Stimulated activated CD4-positive, alpha-beta T cell treated with anti-CD3 and anti-CD28 coated beads, Interleukin-4, amount 100 ng/mL, for 1 hour (primary cell): ENCODE results near the gene CCL13.
A peak's percentile ranks its signal among the peaks of the same experiment; 100 is the strongest.
"Not testable (repeated sequence)": the region's sequence is repeated elsewhere in the genome, so short reads cannot be mapped to it uniquely, and the experiment has no call there.

Experiments
- DNase-seq: peaks from one replicate; pipeline ENCODE4 v3.0.0-alpha.2; 2020

The CCL13 gene

DNA sequence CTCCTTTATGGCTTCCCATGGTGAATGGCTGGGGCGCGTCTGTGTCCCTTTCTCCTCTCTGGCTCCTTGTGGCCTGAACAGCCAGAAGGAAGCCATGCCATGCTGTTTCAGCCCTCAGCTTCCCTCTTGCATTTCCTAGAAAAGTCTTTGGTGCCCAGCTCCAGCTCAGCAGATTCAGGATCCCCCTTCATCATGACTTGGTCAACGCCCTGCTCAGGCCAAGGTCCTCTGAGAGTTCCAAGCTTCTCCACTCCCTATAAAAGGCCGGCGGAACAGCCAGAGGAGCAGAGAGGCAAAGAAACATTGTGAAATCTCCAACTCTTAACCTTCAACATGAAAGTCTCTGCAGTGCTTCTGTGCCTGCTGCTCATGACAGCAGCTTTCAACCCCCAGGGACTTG lies at the start of gene CCL13:
CCL13 (plus strand) TSS at position 287 of the 400 bp plus-strand sequence; CDS start at position 334, 47 bp downstream.
- no peak for DNase-seq

DNA sequence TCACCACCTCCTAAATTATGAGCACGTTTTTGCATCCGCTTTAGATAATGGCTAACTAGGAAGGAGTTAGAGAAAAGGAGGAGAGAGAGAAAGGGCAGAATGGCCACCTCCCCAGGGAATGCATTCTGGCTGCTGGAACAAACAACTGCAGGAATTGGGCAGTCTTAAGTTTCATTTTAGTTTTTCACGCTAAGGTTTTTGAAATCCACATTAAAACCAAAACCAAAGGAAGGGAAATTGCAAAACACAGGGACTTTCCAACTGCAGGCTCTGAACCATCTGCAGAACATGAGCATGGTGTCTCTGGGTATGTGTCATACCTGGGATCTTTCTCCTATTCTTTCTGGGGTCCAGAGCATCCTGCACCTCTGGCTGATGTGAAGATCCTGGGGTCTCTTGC lies 49.2 kb upstream of the CCL13 start:
- DNase-seq, result no peak

DNA sequence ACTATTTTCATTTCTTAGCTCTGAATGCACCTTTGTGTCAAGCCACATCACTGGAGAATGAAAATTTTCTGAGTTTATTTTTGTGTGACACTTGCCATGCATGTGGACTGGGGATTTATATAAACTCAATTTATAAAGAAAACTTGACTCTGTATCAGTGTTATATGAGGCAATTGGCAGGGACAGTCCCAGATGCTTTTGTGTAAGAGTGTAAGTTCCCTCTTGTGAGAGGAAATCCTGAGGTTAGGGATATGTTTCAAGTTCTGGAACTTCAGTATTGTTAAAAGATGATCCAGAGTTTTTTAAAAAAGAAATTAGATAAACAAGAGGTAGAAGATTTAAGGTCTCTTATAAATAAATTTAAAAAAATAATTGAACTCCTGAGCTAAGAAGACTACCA lies 47.9 kb upstream of the CCL13 start:
- no peak for DNase-seq

DNA sequence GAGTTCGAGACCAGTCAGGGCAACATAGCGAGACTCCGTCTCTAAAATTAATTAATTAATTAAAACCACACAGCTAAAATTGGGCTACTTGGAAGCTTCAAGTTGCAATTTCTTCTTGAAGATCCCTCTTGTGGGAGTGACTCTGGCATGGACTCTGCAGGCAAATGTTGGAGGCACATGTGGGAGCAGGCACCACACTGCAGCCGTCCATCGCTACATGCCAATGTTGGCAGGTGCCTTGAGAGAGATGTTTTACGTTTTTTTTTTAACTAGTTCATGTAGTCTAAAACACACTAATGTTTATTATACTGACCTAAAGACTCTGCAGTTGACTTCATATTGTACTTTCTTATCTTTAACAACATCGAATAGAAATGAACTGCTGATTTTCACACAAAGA lies 45.0 kb upstream of the CCL13 start:
- DNase-seq, result no peak

GRCh38 chr17:34312080-34312479 lies 44.2 kb upstream of the CCL13 start:
- DNase-seq, result no peak

- DNase-seq, result no peak
Measured at GRCh38 chr17:34313164-34313563, 43.1 kb upstream of the CCL13 start.

- DNase-seq, result no peak
Measured at GRCh38 chr17:34314279-34314678, 42.0 kb upstream of the CCL13 start.

GRCh38 chr17:34318474-34318873 lies 37.8 kb upstream of the CCL13 start:
- DNase-seq, result peak; percentile 3

DNA sequence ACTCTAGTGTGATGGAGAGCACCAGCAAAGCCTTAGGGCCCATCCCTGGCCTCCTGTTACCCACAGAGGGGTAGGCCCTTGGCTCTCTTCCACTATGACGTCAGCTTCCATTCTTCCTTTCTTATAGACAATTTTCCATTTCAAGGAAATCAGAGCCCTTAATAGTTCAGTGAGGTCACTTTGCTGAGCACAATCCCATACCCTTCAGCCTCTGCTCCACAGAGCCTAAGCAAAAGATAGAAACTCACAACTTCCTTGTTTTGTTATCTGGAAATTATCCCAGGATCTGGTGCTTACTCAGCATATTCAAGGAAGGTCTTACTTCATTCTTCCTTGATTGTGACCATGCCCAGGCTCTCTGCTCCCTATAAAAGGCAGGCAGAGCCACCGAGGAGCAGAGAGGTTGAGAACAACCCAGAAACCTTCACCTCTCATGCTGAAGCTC lies 37.2 kb upstream of the CCL13 start, which contains the start of gene CCL8:
CCL8 (plus strand) TSS at position 397 of the 445 bp plus-strand sequence. CDS start 67 bp downstream, outside the sequence.
- DNase-seq, result no peak

DNA sequence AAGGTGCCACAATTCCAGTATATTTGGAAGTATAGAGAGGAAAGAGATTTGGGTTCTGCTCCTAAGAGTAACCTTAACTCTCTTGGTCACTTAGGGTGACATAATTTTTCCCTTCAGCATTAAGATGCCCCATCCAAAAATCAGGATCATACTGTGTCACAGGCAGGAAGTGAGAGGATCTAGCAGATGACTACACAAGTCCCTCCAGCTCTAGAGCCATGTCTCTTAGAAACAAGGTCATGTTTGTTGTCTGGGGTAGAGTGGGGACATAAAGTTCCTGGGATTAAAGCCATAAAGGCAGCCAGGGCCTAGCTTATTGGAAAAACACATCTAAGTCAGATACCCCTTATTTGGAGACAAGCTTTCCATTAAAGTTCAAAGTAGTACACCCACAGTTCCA lies 34.3 kb upstream of the CCL13 start:
- DNase-seq, result no peak

DNA sequence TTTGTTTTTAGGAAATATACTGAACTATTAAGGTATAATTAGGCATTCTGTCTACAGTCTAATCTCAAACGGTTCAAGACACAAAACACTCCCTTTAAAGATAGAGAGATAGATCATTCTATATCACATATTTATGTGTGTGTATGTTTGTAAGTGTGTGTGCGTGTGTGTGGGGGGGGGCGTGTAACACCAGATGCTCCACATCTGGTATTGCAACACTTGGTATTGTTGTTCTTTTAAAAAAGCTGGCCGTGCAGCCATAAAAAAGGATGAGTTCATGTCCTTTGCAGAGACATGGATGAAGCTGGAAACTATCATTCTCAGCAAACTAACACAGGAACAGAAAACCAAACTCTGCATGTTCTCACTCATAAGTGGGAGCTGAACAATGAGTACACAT lies 28.7 kb upstream of the CCL13 start:
- DNase-seq, result not testable (repeated sequence)

- no peak for DNase-seq
Measured at GRCh38 chr17:34337701-34338100, 18.6 kb upstream of the CCL13 start.

DNA sequence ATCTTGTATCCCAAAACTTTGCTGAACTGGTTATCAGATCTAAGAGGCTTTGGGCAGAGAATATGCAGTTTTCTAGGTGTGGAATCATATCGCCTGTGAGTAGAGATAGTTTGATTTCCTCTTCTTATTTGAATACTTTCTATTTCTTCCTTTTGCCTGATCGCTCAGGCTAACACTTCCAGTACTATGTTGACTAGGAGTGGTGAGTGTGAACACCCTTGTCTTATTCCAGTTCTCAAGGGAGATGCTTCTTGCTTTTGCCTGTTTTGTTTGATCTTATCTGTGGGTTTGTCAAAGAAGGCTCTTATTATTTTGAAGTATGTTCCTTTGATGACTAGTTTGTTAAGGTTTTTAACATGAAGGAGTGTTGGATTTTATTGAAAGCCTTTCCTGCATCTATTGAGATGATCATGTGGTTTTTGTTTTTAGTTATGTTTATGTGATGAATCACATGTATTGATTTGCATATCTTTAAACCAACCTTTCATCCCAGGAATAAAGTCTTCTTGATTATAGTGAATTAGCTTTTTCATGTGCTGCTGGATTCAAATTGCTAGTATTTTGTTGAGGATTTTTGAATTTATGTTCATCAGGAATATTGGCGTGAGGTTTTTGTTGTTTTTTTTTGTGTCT lies 17.0 kb upstream of the CCL13 start:
- DNase-seq, result no peak

- no peak for DNase-seq
Measured at GRCh38 chr17:34341916-34342315, 14.4 kb upstream of the CCL13 start.

DNA sequence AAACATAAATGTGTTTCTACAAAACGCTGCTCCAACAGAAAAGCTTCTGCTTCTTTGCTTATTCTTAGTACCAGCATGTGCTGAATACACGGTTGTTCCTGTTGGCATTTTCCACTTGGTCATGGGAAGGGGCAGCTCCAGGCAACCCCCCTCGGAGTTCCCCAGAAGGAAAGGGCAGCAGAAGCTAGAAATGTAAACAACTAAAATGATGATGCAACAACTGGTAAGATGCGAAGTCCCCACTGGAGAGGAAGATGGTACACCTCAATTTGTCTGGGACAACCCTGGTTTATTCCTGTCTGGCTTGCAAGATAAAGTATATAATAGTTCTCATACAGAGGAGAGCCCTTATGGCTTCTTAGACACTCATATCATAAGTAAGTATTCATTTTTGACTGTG lies 9.2 kb upstream of the CCL13 start:
- no peak for DNase-seq

- DNase-seq, result no peak
Measured at GRCh38 chr17:34349751-34350150, 6.5 kb upstream of the CCL13 start.

DNA sequence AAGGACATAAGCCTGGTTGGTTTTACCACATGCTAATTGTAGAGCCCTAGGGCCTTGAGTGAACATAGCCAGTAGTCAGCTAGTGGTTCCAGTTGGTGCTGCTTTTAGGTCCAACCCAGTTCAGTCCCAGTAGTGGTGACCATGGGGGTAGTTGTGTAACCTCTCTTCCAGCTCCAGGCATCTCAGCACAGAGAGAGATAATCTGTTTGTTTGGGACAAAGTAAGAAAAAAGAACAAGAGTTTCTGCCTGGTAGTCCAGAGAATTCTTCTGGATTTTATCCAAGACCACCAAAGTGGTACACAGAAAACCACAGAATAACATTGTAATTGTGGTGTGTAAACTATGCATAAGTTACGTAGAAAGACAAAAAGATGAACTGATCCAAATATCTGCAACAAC lies 5.2 kb upstream of the CCL13 start:
- DNase-seq, result no peak

DNA sequence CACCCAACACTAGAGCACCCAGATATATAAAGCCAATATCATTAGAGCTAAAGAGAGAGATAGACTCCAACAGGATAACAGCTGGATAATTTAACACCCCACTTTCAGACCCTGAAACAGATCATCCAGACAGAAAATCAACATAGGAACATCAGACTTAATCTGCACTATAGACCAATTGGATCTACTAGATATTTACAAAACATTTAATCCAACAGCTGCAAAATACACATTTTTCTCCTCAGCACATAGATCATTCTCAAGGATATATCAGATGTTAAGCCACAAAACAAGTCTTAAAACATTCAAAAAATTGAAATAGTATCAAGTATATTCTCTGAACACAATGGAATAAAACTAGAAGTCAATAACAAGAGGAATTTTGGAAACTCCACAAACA lies 4.1 kb upstream of the CCL13 start:
- DNase-seq, result no peak

DNA sequence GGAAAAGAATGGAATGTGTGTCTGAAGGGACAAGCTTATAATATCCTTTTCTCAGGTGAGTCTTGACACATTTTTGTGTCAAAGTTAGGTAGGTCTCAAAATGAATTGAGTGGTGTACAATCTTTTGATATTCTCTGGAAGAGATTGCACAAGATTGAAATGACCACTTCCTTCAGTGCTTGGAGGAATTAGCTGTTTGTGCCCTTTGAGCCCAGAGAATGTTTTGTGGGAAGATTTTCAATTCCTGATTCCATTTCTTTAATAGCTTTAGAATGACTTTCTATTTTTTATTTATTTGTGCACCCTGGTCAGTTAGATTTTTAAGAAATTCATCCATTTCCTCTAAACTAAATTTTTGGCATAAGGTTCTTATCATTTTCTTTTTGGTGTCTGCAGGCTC lies 1.6 kb upstream of the CCL13 start:
- DNase-seq, result no peak

GRCh38 chr17:34357398-34357797 lies 1.1 kb downstream of the CCL13 start:
- no peak for DNase-seq

- DNase-seq, result no peak
Measured at GRCh38 chr17:34358631-34359030, 2.4 kb downstream of the CCL13 start.

DNA sequence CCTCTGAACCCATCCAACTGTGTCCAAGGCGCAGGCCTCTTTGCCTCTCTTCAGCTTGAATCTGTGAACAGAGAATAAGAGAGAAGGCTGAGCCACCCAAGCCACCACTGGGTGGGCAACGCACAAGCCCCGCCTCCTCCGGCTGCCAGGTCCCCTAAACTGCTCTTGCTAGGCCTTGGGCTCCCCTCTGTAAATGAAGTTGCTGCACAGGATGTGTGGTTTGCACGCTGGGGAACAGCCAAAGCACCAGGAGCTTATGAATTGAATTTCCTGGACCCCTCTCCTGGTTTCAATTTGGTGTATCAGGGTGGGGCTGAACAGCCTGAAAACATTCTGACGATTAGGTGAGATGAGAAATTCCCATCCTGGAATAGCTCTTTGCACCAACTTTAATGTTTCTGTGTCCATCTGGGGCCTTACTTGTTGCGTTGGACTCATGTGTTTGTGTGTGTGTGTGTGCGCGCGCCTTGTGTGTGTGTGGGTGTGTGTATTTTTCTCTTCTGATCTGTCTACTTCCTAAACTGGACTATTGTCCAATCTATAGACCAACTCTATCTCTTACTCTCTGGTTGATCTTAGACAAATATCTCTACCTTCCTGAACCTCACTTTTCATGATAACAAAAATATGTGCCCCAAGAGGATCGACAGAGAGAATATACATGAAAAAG lies 4.5 kb downstream of the CCL13 start:
- DNase-seq, result no peak

DNA sequence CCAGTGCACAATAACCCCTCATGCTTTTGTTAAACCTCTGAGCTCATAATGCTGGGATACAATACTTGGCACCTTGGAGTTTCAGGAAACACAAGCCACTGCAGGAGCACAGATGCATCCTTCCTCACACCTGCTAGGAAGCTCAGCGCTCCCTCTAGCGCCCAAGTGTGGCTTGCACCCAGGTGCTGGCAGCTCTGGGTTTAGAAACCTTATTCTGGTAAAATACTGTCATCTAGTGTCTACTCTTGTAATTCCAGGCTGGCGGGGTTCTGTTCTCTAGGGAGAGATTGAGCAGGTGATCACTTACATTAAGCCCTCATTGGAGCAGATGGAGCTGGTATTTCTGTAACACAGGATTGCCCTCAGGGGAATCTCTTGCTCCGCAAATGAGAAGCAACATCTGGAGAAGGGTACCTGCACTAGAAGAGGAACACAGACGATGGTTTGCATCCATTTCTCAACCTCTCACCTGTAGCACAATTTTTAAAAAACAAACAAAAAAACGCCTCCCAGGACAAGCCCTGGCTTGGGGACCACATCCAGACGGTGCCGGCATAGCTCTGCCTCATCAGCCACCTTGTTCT lies 5.3 kb downstream of the CCL13 start:
- peak; percentile 65 for DNase-seq

DNA sequence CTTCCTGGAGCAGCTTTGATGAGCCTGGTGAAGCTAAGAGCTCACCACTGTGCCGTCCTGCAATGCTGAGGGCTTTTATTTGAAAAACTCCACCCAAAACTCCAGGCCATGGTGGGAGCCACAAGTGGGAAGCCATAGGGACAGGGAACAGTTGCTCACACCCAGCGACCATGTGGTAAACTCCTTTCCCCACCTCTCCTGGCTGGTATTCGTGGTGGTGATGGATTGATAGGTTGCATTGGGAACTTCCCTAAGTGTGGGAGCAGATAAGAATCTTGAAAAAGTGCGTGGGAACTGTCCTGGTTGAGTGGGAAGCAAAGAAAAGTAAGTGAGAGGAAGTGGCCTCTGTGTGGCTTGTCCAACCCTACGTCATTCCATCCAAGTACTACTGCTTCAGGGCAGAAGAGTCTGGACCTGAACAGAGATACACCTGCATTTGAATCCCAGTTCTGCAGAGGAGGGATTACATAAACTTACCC lies 6.9 kb downstream of the CCL13 start, which contains the start of gene CCL1:
CCL1 (minus strand) TSS at position 51 of the 479 bp plus-strand sequence. CDS start 72 bp downstream, outside the sequence.
- no peak for DNase-seq
